Measurements from ENCODE around the gene SLN. TPM values are rescaled to one million over a fixed set of nuclear protein-coding genes. Genes with fewer than 3 reads are reported as not detected.

SLN gene
- total RNA-seq, 1 experiment from 2014 or later, result 0.40 TPM

GRCh38 chr11:107740271-107740670 lies 28.4 kb upstream of the SLN start:
- Histone ChIP-seq H3K9ac (ENCODE audit: low read length) (no peak overlapping the region), H3K9me2 (replicated peaks; ENCODE audit: low read length) (no peaks in the 10 kb centered on the region), H3K4me3 (ENCODE audit: low read length) (no peak overlapping the region), H4K20me1 (ENCODE audit: low read length) (no peaks in the 10 kb centered on the region), H2AFZ (ENCODE audit: low read length) (no peak overlapping the region), H3K27ac (ENCODE audit: low read length) (no peak overlapping the region), H3K4me1 (ENCODE audit: insufficient read depth, low read length) (no peaks in the 10 kb centered on the region), H3K36me3 (ENCODE audit: low read depth, low read length) (no peaks in the 10 kb centered on the region), H3F3A (ENCODE audit: low read length, unreplicated experiment) (no peaks in the 10 kb centered on the region), H3K4me2 (ENCODE audit: low read length) (no peak overlapping the region), H3K27me3 (ENCODE audit: low read length) (peaks cover 46% of the 10 kb centered on the region), H3K79me2 (ENCODE audit: low read length) (no peaks in the 10 kb centered on the region), H3K9me3 (ENCODE audit: low read length) (no peaks in the 10 kb centered on the region)
- TF ChIP-seq EZH2 (IDR thresholded peaks at IDR 0.05; ENCODE audit: low read length, unreplicated experiment), result no peak
- TF ChIP-seq CTCF (conservative IDR thresholded peaks at IDR 0.05; ENCODE audit: low read depth, low read length), result no peak
- TF ChIP-seq EZH2phosphoT487 (IDR thresholded peaks at IDR 0.05; ENCODE audit: borderline replicate concordance, low read length), result no peak
- no TSS peak for BruUV-seq (replicated peaks)
- ATAC-seq (no peak), DNase-seq (no peak)
- ChIA-PET CTCF (interaction anchor here (1.0 to 1.1 kb wide), 3 partner anchors 17 to 30 kb away, joined by 3 to 14 read pairs (median 3); no protein-coding TSS in a partner anchor), POLR2A (ENCODE audit: unreplicated experiment) (no interaction called here)
- intact Hi-C loops (cut with micrococcal nuclease), result loop anchor here (2.0 kb wide), 2 partner anchors 31 to 159 kb away; no protein-coding TSS in a partner anchor

GRCh38 chr11:107736546-107736945 lies 24.7 kb upstream of the SLN start:
- Histone ChIP-seq H2AFZ (ENCODE audit: low read length) (no peak overlapping the region), H3K9me3 (ENCODE audit: low read length) (no peaks in the 10 kb centered on the region), H3K27ac (ENCODE audit: low read length) (no peak overlapping the region), H3K36me3 (ENCODE audit: low read depth, low read length) (no peaks in the 10 kb centered on the region), H3K4me1 (ENCODE audit: insufficient read depth, low read length) (no peaks in the 10 kb centered on the region), H3K4me3 (ENCODE audit: low read length) (no peak overlapping the region), H3K27me3 (ENCODE audit: low read length) (peaks cover 53% of the 10 kb centered on the region), H3K9ac (ENCODE audit: low read length) (no peak overlapping the region), H3K9me2 (replicated peaks; ENCODE audit: low read length) (no peaks in the 10 kb centered on the region), H4K20me1 (ENCODE audit: low read length) (no peaks in the 10 kb centered on the region), H3K79me2 (ENCODE audit: low read length) (no peaks in the 10 kb centered on the region), H3F3A (ENCODE audit: low read length, unreplicated experiment) (no peaks in the 10 kb centered on the region), H3K4me2 (ENCODE audit: low read length) (no peak overlapping the region)
- intact Hi-C loops (cut with micrococcal nuclease), result no loop called here
- BruUV-seq (replicated peaks), result no TSS peak
- ATAC-seq (no peak), DNase-seq (no peak)
- ChIA-PET CTCF (no interaction called here), POLR2A (ENCODE audit: unreplicated experiment) (no interaction called here)
- no peak for TF ChIP-seq CTCF (conservative IDR thresholded peaks at IDR 0.05; ENCODE audit: low read depth, low read length)
- TF ChIP-seq EZH2phosphoT487 (IDR thresholded peaks at IDR 0.05; ENCODE audit: borderline replicate concordance, low read length), result no peak
- no peak for TF ChIP-seq EZH2 (IDR thresholded peaks at IDR 0.05; ENCODE audit: low read length, unreplicated experiment)

DNA sequence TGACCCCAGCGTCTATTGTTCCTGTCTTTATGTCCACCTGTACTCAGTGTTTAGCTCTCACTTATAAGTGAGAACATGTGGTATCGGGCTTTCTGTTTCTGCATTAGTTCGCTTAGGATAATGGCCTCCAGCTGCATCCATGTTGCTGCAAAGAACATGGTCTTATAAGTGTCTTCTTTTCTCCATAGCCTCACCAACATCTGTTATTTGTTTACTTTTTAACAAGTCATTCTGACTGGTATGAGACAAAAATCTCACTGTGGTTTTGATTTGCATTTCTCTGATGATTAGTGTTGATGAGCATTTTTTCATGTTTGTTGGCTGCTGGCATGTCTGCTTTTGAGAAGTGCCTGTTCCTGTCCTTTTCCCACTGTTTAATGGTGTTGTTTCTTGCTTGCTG lies 21.7 kb upstream of the SLN start:
- no peak overlapping the region for H3K4me3 ChIP-seq (ENCODE audit: low read length)
- no peak overlapping the region for H3K27ac ChIP-seq (ENCODE audit: low read length)
- H3K4me1 ChIP-seq (ENCODE audit: insufficient read depth, low read length), result no peaks in the 10 kb centered on the region
- H3K36me3 ChIP-seq (ENCODE audit: low read depth, low read length), result no peaks in the 10 kb centered on the region
- no peaks in the 10 kb centered on the region for H3K79me2 ChIP-seq (ENCODE audit: low read length)
- no TSS peak for BruUV-seq (replicated peaks)
- no peaks in the 10 kb centered on the region for H3K9me2 ChIP-seq (replicated peaks; ENCODE audit: low read length)
- no peak overlapping the region for H3K9ac ChIP-seq (ENCODE audit: low read length)
- DNase-seq, result no peak
- ChIA-PET CTCF (no interaction called here), POLR2A (ENCODE audit: unreplicated experiment) (no interaction called here)
- peaks cover 63% of the 10 kb centered on the region for H3K27me3 ChIP-seq (ENCODE audit: low read length)
- H2AFZ ChIP-seq (ENCODE audit: low read length), result no peak overlapping the region
- intact Hi-C loops (cut with micrococcal nuclease), result no loop called here
- TF ChIP-seq EZH2 (IDR thresholded peaks at IDR 0.05; ENCODE audit: low read length, unreplicated experiment) (no peak), EZH2phosphoT487 (IDR thresholded peaks at IDR 0.05; ENCODE audit: borderline replicate concordance, low read length) (no peak), CTCF (conservative IDR thresholded peaks at IDR 0.05; ENCODE audit: low read depth, low read length) (no peak)
- H3K9me3 ChIP-seq (ENCODE audit: low read length), result no peaks in the 10 kb centered on the region
- no peak for ATAC-seq
- no peaks in the 10 kb centered on the region for H4K20me1 ChIP-seq (ENCODE audit: low read length)
- H3K4me2 ChIP-seq (ENCODE audit: low read length), result no peak overlapping the region
- no peaks in the 10 kb centered on the region for H3F3A ChIP-seq (ENCODE audit: low read length, unreplicated experiment)
